ENCODE measurements around the gene MYBL2. TPM values are rescaled to one million over a fixed set of nuclear protein-coding genes. Genes with fewer than 3 reads are reported as not detected.

Gene MYBL2
- total RNA-seq, 1 experiment from 2014 or later, result 95.9 TPM

DNA sequence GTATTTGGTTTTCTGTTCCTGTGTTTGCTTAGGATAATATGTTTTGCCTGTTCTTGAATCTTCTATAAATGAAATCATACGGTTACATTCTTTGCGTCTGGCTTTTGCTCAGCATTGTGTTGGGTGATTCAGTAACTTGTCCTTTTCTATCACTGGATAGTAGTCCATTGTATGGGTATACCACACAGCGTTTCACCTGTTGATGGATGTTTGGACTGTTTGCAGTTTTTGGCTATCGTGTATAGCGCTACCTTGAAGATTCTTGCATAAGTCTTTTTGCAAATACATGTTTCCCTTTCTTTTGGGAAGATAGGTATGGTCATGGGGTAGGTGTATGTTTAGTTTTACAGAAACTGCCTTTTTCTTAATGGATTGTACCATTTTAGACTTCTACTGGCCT lies 9.5 kb downstream of the MYBL2 start:
- POLR2A ChIA-PET (ENCODE audit: unreplicated experiment), result no interaction called here

DNA sequence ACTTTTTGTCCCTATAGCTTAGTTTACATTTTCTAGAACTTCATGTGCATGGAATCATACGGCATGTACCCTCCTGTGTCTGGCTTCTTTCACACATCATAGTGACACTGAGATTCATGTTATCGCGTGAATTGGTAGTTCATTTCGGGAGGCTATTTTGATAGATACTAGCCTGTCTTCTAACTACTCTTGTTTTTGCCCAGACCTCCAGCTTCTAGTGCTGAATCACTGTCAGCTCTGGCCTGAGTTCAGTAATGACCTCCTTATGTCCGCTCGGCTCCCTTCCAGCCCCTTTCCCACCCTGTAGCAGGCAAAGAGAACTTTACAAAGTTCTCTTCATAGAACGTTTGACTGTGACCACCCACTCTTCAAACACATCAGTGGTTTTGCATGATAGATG lies 14.1 kb downstream of the MYBL2 start:
- intact Hi-C loops (cut with micrococcal nuclease), result no loop called here
- Histone ChIP-seq H3K9me2 (replicated peaks; ENCODE audit: low read length) (no peaks in the 10 kb centered on the region), H3K27me3 (ENCODE audit: low read length) (no peaks in the 10 kb centered on the region), H3K9ac (ENCODE audit: low read length) (no peak overlapping the region), H2AFZ (ENCODE audit: low read length) (no peak overlapping the region), H3K4me3 (ENCODE audit: low read length) (no peak overlapping the region), H3K36me3 (ENCODE audit: low read depth, low read length) (peaks cover 28% of the 10 kb centered on the region), H3K9me3 (ENCODE audit: low read length) (no peaks in the 10 kb centered on the region), H3K79me2 (ENCODE audit: low read length) (peaks cover 12% of the 10 kb centered on the region; the same call in 1 of the 2 replicates), H3K4me1 (ENCODE audit: insufficient read depth, low read length) (no peaks in the 10 kb centered on the region), H3K4me2 (ENCODE audit: low read length) (no peak overlapping the region), H3K27ac (ENCODE audit: low read length) (no peak overlapping the region), H3F3A (ENCODE audit: low read length, unreplicated experiment) (no peaks in the 10 kb centered on the region), H4K20me1 (ENCODE audit: low read length) (no peaks in the 10 kb centered on the region)
- no peak for TF ChIP-seq EZH2phosphoT487 (IDR thresholded peaks at IDR 0.05; ENCODE audit: borderline replicate concordance, low read length)
- TF ChIP-seq, protein P1, sequence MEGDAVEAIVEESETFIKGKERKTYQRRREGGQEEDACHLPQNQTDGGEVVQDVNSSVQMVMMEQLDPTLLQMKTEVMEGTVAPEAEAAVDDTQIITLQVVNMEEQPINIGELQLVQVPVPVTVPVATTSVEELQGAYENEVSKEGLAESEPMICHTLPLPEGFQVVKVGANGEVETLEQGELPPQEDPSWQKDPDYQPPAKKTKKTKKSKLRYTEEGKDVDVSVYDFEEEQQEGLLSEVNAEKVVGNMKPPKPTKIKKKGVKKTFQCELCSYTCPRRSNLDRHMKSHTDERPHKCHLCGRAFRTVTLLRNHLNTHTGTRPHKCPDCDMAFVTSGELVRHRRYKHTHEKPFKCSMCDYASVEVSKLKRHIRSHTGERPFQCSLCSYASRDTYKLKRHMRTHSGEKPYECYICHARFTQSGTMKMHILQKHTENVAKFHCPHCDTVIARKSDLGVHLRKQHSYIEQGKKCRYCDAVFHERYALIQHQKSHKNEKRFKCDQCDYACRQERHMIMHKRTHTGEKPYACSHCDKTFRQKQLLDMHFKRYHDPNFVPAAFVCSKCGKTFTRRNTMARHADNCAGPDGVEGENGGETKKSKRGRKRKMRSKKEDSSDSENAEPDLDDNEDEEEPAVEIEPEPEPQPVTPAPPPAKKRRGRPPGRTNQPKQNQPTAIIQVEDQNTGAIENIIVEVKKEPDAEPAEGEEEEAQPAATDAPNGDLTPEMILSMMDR (conservative IDR thresholded peaks at IDR 0.05; ENCODE audit: low read depth, low read length), result no peak
- no peak for TF ChIP-seq EZH2 (IDR thresholded peaks at IDR 0.05; ENCODE audit: low read length, unreplicated experiment)
- DNase-seq (no peak), ATAC-seq (no peak)
- ChIA-PET CTCF (no interaction called here), POLR2A (ENCODE audit: unreplicated experiment) (no interaction called here)
- no TSS peak for BruUV-seq (replicated peaks)

More for the DNA sequence above, 9.5 kb downstream of the MYBL2 start:
- no TSS peak for BruUV-seq (replicated peaks)
- no peak overlapping the region for H3K27ac ChIP-seq (ENCODE audit: low read length)
- intact Hi-C loops (cut with micrococcal nuclease), result no loop called here
- no peaks in the 10 kb centered on the region for H3K27me3 ChIP-seq (ENCODE audit: low read length)
- no peak overlapping the region for H3K4me3 ChIP-seq (ENCODE audit: low read length)
- no peaks in the 10 kb centered on the region for H3F3A ChIP-seq (ENCODE audit: low read length, unreplicated experiment)
- no peaks in the 10 kb centered on the region for H3K9me3 ChIP-seq (ENCODE audit: low read length)
- CTCF ChIA-PET, result no interaction called here
- no peaks in the 10 kb centered on the region for H3K4me1 ChIP-seq (ENCODE audit: insufficient read depth, low read length)
- DNase-seq, result no peak
- H3K9ac ChIP-seq (ENCODE audit: low read length), result no peak overlapping the region
- no peak overlapping the region for H2AFZ ChIP-seq (ENCODE audit: low read length)
- no peaks in the 10 kb centered on the region for H3K9me2 ChIP-seq (replicated peaks; ENCODE audit: low read length)
- no peak for ATAC-seq
- H3K79me2 ChIP-seq (ENCODE audit: low read length), result peaks cover 26% of the 10 kb centered on the region
- TF ChIP-seq EZH2phosphoT487 (IDR thresholded peaks at IDR 0.05; ENCODE audit: borderline replicate concordance, low read length) (no peak), EZH2 (IDR thresholded peaks at IDR 0.05; ENCODE audit: low read length, unreplicated experiment) (no peak)
- TF ChIP-seq, protein P1 (conservative IDR thresholded peaks at IDR 0.05; ENCODE audit: low read depth, low read length), result no peak
- H4K20me1 ChIP-seq (ENCODE audit: low read length), result no peaks in the 10 kb centered on the region
- H3K4me2 ChIP-seq (ENCODE audit: low read length), result no peak overlapping the region
- peaks cover 32% of the 10 kb centered on the region for H3K36me3 ChIP-seq (ENCODE audit: low read depth, low read length)

DNA sequence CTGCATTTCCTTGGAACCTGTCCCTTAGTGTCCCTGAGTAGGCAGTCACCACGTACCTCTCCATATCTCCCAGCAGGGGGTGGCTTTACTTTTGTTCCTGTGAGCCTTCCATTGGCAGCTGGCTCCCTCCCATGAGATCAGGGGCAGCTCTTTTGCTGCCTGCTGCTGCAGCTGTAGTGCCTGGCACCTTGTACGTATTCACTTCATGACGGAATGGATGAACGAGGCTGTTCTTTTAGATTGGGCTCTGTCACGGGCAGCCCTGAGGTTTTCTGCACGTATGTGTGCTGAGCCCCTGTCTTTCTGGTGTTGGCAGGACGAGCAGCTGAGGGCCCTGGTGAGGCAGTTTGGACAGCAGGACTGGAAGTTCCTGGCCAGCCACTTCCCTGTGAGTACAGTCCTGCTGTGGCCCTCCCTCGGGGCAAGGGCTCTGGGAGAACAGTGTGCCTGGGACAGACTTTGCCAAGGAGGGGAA lies 14.6 kb downstream of the MYBL2 start:
- Histone ChIP-seq H3K79me2 (ENCODE audit: low read length) (peaks cover 9% of the 10 kb centered on the region; the same call in 1 of the 2 replicates), H3K27ac (ENCODE audit: low read length) (no peak overlapping the region), H3K9me2 (replicated peaks; ENCODE audit: low read length) (no peaks in the 10 kb centered on the region), H3K27me3 (ENCODE audit: low read length) (no peaks in the 10 kb centered on the region), H3K9me3 (ENCODE audit: low read length) (no peaks in the 10 kb centered on the region), H4K20me1 (ENCODE audit: low read length) (no peaks in the 10 kb centered on the region), H2AFZ (ENCODE audit: low read length) (no peak overlapping the region), H3F3A (ENCODE audit: low read length, unreplicated experiment) (no peaks in the 10 kb centered on the region), H3K4me1 (ENCODE audit: insufficient read depth, low read length) (no peaks in the 10 kb centered on the region), H3K9ac (ENCODE audit: low read length) (no peak overlapping the region), H3K36me3 (ENCODE audit: low read depth, low read length) (peaks cover 24% of the 10 kb centered on the region), H3K4me2 (ENCODE audit: low read length) (no peak overlapping the region), H3K4me3 (ENCODE audit: low read length) (no peak overlapping the region)
- 0 out of 2 replicates have a peak, but pooled peaks have one; percentile 24 for ATAC-seq
- intact Hi-C loops (cut with micrococcal nuclease), result no loop called here
- no peak for TF ChIP-seq EZH2 (IDR thresholded peaks at IDR 0.05; ENCODE audit: low read length, unreplicated experiment)
- TF ChIP-seq, protein P1 (conservative IDR thresholded peaks at IDR 0.05; ENCODE audit: low read depth, low read length), result peak; percentile 30; the same call in 1 of the 2 replicates
- TF ChIP-seq EZH2phosphoT487 (IDR thresholded peaks at IDR 0.05; ENCODE audit: borderline replicate concordance, low read length), result no peak
- no TSS peak for BruUV-seq (replicated peaks)
- no peak for DNase-seq
- ChIA-PET POLR2A (ENCODE audit: unreplicated experiment) (no interaction called here), CTCF (no interaction called here)

Measured in PC-3 (cell line).